Effector CD4-positive, alpha-beta T cell (primary cell): Measurements from ENCODE around the gene CALCA. TPM values are rescaled to one million over a fixed set of nuclear protein-coding genes. Genes with fewer than 3 reads are reported as not detected.
"Not testable (repeated sequence)": the region's sequence is repeated elsewhere in the genome, so short reads cannot be mapped to it uniquely, and the experiment has no call there.

ENCODE experiments used
- DNase-seq: peaks from one replicate; pipeline ENCODE4 v3.0.0-alpha.2; 2020
- total RNA-seq: gene quantifications from one replicate; lab custom pipeline; 2026; lab: John Stamatoyannopoulos, UW

The CALCA gene, protein sequence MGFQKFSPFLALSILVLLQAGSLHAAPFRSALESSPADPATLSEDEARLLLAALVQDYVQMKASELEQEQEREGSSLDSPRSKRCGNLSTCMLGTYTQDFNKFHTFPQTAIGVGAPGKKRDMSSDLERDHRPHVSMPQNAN
- not detected for total RNA-seq

DNA sequence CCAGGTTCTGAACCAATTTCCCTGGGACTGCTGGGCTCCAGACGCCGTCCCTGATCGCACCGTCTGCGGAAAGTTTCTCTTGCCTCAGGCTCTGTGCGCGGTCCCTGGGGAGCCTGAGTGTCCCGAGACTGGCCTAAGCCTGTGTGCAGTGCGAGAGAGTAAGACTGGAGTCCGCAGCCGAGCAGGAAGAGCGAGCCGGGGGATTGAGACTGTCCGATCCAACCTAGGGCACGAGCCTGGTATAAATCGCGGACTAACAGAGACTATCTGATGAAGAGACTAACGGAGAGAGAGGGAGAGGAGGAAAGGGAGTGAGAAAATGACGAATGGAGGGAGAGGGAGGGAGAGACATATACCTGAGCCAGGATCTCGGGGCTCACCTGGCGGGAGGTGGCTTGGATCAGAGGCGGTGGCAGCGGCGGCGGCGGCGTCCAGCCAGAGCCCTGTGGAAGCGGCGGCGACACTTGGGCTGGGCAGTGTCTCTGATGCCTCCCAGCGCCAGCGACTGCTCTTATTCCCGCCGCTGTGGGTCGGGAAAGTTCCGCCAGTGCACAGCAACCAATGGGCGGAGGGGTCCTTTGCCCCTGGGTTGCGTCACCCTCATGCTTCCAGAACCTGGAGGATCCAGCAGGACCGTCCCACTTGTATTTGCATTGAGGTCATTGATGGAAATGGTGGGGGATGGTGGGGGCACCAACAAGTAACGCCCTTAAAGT is at the start of gene CALCA:
TSS of gene CALCA (minus strand) at position 487 of the 716 bp plus-strand sequence. CDS start 1,159 bp downstream, outside the sequence.
- DNase-seq = no peak

DNA sequence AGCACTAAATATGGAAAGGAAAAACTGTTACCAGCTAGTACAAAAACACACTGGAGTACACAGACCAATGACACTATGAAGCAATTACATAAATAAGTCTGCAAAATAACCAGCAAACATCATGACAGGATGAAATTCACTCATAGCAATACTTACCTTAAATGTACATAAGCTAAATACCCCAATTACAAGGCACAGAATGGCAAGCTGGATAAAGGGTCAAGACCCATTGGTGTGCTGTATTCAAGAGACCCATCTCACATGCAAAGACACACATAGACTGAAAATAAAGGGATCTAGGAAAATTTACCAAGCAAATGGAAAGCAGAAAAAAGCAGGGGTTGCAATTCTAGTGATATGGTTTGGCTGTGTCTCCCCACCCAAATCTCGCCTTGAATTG is 44.0 kb upstream of the CALCA start:
- no peak for DNase-seq

DNA sequence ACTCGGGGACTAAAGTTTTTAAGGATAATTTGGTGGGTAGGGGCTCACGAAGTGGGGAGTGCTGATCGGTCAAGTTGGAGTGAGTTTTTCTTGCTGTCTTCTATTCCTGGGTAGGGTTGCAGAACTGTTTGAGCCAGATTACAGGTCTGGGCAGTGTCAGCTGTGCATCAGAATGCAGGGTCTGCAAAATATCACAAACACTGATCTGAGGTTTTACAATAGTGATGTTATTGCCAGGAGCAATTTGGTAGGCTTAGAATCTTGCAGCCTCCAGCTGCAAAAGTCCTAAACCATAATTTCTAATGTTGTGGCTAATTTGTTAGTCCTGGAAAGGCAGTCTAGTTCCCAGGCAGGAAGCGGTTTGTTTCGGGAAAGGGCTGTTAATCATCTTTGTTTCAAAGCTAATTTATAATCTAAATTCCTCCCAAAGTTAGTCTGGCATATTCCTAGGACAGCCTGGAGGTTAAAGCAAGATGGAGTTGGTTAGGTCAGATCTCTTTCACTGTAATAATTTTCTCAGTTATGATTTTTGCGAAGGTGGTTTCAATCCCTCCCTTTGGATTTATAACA is 39.7 kb upstream of the CALCA start:
- no peak for DNase-seq

DNA sequence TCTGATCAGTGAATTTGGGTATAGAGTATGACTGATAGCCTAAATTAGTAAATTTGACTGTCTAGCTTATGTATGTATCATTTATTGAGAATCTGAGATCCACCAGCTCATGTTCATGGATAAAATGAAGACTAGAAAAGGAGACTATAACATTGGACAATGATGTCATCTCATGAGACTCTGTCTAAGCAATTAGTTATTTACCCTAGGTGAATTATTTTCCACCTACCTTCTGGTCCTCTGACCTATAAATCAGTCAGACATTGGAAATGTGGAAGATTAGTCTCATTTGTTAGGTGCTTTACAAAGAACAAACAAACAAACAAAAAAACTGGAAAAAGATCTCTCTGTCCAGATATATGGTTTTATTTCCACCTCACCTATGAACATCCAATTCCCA is 38.7 kb upstream of the CALCA start:
- no peak for DNase-seq

DNA sequence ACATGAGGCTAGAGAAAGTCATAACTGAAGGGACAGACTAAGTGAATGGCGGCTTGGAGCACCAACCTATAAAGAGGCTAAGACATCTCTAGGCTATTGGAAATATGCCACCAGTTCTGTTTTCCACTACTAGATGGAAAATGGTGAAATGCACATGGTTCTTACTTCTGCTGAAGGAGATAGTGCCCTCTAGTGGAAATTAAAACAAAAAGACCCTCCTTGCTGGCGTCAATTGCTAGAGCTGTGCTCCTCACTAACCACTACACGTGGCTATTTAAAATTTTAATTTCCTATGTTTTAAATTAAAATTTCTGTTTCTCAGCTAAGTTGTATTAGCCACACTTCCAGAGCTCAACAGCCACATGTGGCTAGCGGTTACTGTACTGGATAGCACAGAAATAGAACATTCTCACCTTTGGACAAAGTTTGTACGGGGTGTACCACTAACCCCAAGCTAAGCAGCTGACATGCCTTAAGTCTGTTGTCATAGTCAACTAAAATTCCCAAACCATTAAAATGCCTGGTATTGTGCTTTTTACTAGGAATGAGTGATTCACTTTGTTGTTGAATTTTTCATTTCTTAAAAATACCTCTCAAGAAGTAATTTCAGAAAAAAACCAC is 34.1 kb upstream of the CALCA start:
- no peak for DNase-seq

DNA sequence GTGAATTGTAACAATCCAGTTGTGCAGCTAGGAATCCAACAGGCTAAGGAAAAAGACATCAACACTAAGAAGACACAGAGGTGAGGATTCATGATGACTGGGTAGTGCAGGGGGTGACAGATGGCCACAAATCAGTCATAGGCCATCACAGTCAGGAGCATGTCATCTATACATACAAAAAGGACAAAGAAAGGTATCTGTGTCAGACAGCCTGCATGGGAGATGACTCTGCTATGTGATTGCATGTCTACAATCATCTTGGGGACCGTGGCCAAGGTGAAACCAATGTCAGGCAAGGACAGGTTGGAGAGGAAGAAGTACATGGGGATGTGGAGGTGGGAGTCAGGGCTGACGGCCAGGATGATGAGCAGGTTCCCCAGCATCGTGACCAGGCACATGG is 16.0 kb upstream of the CALCA start:
- DNase-seq = not testable (repeated sequence)

DNA sequence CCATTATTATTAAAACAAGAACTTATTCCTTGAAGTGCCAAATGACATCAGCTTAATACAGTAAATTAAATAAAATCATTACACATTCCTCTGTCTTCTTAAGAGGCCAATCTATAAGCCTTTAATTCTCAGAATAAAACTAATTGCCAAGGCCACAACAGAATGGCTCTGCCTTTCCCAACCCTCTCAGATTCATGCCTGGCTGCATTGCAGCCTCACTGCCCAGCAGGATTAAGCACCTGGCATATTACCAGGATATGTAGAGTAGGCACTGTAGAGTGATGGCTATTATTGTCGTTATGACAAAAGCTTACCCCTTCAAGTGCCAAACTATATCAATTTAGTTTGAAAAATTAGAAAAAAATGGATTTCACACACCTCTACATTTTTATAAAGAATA is 9.4 kb upstream of the CALCA start:
- DNase-seq = no peak

DNA sequence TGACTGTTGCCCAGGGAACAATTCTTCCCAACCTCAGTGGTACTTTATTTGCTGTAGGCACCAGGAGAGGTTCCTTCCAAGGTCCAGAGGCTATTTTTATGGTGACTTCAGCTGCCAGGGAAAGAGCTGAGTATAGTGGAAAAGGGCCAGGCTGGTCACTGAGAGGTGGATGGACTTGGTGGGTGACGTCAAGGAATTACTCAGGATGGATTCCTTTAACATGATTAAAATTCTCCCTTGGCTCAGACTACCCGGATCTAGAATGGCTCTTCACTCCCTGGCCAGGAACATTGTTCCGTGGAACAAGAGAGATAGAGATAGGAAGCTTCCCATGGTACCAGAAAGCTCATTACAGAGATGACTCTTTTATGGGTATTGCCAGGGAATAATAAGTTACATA is 8.7 kb upstream of the CALCA start:
- no peak for DNase-seq

DNA sequence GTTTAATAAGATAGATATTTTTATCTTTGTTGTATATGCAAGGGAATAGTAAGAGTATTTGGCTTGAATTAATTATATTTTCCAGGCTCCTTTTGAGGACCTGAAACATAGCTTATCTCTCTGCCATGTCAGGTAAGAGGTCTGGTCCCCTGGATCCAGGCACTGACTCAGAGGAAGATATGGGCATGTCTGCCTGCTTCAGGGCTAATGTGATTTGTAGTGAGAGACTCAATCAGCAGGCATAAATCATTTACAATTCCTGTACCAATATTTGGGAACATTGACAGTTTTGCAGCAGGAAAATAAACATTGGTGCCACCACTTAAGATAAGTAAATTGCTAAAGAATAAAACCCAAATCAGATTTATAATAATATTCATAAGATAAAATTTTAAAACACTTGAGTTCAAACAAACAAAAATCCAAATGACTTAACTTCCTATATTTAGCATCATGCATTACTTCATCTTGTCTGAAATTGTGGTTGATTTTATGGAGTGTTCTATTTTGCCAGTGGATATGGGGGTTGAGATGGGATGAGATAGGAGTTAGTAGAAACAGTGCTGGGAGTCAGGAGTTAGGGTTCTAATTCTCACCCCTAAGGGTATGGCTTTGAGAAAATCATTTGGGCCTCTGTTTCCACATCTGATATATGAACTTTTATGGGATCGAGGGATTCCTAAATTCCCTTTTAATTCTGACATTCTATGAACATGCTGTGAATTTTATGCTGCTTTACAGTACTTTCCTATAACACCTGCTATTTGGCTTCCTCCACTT is 5.1 kb upstream of the CALCA start:
- DNase-seq = no peak

DNA sequence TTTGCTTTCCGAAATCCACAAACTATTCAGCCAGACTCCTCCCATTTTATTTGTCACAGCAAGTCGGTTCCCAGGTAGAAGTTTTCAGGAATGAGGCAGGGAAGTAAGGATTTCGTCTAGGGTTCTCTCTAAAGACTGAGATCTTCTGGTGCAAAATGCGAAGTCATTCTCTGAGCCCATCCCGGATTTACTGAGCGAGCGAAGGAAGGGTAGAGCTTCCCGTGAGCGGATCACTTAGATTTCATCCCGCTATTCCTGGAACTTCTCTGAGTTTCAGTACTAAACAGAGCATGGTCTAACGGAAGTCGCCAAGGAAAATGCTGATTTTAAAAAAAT is 3.1 kb upstream of the CALCA start:
- no peak for DNase-seq

DNA sequence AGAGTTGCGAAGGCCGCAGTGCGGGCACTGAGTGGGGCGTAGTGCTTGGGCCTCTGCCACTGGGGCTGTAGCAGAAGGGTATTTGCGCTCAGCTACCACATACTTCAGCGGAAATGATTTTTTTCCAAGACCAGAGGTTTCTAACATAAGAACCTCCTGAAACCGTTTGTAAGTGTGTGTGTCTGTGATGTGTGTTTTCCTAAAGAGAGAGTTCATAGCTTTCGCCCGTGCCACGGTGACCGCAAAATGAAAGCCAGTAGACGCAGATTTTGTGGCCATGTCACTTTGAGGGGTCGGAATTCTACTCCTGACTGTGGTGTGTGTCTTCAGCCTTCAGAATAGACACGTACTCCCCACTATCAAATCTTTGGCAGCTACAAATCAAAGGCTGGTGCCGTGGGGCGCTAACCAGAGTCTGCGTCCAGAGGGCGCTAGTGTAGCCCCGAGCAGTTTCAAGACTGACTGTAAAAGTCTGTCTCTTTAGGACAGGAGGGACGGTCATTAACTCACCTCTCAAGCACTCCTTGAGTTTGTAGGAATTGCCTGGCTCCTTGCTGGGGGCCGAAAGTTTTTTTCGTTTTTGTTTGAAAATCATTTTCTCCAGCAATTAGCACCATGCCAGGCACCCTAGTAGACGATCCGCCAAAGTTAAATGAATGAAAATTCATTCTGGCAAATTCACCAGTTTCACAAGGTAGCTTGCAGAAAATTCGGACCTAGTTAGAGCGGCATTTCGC is 2.5 kb upstream of the CALCA start:
- peak; percentile 12 for DNase-seq

DNA sequence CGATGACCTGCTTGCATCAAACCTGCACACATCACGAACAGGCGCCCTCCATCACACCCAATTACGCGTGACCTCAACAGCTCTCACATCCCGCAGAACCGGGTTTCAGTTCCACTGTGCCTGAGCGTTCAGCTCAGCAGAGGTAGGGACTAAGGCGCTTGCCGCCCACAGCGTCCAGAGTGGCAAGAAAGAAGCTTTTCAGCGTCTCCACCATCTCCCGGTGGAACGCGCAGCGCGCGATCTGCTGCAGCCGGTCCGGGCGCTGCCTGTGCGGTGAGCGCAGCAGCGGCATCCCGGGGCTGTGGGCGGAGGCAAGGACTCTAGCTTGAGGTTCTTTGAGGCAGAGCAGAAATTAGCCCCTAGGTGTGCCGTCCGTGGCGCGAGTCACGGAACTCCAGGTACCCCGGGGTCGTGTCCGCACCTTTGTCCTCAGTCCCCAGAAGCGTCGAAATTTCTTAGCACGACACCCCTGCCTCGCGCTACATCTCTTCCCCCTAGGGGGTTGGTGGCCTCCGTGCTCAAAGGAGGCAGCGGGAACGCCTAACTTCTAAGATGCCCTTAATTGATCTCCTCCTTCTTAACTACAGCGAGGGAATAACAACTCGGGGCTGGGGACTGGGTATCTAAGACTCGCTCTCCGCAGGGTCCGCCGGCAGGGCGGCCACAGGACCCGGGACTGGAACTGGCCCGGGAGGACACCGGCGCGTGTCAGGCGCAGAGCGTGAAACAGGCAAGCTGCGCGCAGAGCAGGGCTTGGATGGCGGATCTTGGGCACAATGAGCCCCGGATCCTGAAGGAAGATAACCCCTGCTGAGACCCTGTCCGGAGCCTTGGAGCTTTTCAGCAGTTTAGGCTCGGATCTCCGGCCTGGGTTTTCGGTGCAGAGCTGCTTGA is 1.7 kb upstream of the CALCA start:
- DNase-seq = no peak

DNA sequence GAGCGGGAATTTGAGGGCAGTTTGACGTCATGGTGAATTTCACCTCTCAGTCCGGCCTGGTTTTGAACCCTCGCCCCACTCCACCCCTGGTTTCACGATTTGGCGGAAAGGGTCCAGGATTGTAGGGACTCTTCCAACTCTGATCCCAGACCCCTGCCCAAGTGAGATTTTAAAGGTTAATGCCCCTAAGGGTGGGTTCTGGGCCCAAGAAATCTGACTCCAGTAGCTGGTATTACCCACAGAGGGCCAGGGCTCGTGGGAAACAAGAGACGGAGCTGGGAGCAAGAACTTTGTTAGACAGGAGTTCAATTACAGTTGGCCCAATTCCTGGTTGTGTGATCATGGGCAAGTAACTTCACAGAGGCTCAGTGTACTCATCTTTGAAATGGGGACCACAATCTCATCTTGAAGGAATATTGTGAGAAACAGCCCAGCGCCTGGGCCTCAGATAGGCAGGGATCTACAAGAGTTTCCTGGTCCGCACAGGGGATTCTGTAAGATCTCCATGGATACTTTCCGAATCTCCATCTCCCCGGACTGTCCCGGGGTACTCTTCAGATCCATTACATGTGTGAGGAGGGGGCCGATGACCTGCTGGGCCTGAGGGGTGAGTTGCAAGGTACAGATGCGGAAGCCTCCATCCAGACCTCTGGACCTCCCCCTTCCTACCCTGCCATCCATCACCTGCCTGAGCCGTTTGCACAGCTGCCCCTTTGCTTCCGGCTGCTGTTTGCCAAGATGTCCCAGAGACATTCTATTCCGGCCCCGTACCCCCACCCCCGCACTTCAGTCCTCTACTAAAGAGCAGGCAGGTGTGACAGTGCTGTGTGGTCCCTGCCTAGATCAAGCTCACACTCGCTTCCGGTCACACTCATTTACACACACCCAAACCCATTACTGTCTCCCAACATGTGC is 687 bp upstream of the CALCA start:
- no peak for DNase-seq

DNA sequence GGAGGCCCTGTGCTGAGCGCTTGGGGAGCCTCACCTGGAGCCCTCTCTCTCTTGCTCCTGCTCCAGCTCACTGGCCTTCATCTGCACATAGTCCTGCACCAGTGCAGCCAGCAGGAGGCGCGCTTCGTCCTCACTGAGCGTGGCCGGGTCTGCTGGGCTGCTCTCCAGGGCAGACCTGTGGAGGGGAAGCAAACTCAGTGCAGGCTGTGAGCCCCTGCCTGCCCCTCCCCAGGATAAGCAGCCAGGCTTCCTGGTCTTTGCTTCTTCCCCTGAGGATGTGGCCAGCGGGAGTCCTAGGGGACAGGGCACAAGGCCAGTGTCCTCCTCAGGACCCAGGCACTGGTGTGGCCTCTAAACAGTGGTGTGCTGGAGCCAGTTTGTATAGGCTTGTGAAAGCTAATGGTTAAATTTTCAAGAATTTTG is 2.2 kb downstream of the CALCA start:
- peak; percentile 24 for DNase-seq

DNA sequence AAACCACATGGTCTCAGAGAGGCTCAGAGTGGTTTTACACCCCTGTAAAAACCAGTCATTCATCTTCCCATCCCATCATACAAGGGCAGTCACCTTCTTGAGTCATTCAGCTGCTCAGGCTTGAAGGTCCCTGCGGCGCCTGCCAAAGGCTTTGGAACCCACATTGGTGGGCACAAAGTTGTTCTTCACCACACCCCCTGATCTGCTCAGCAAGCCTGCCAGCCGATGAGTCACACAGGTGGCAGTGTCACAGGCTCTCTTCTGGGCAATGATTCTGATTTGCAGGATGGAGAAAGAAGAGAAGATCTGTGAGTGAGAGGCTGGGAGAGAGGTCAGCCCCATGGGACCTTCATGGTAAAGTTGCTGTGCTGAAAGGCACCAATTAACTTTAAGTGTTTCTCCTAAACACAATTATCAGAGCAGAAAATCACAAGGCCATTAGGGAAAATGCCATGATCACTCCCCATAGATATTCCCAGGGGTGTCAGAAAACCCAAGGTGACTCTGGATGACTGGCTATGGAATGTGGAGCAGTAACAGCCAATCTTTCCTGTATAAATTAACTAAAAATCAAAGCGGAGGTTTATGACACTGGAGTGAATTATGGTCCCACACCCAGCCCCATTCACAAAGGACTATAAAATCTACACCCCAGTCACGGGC is 4.4 kb downstream of the CALCA start:
- no peak for DNase-seq

DNA sequence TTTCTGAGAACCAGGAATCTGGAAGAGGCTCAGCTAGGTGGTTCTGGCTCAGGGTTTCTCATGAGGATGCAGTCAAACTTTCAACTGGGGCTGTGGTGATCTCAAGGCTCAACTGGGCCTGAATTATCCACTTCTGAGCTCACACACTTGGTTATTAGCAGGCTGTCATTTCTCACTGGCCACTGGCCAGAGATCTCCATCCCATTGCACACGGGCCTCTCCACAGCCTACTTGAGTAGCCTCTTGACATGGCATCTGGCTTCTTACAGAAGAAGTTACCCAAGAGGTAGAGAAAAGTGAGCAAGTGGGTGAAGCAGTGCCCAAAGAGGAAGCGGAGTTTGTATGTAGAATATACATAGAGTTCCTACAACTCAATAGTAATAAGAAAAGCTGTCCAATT is 16.0 kb downstream of the CALCA start:
- DNase-seq = no peak

DNA sequence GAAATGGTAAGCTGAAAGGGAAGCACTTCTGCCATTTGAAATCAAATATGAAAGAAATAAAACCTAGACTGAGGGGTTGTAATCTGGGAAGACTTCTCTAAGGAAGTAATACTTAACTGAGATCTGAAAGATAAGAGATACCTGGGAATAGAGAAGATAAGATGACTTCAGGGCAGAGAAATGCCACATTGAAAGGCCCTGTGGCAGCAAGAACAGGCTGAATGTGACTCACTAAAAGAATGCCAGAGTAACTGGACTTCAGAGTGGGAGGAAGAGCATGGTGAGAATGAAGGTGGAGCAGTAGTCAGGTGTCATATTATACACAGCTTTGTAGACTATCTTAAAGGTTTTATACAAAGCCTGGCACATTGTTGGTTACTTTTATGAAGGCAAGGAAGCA is 17.6 kb downstream of the CALCA start:
- no peak for DNase-seq

DNA sequence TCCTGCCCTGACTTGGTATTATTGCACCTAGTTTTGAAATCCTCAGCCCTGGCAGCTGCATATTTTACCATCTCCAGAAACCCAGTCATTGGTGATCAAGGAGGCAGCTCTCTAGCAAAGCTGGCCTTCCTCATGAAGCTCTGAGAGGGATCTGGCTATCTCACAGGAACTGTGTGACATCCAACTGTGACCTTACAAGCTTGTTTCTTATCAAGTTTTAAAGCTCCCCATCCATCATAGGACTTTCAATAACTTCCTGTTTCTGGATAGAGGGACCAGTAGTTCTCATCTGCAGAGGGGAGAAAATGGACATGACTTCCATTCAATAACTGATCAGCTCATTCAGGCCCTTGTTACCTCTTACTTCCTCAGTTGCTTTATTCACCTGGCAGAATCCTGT is 18.2 kb downstream of the CALCA start:
- no peak for DNase-seq

DNA sequence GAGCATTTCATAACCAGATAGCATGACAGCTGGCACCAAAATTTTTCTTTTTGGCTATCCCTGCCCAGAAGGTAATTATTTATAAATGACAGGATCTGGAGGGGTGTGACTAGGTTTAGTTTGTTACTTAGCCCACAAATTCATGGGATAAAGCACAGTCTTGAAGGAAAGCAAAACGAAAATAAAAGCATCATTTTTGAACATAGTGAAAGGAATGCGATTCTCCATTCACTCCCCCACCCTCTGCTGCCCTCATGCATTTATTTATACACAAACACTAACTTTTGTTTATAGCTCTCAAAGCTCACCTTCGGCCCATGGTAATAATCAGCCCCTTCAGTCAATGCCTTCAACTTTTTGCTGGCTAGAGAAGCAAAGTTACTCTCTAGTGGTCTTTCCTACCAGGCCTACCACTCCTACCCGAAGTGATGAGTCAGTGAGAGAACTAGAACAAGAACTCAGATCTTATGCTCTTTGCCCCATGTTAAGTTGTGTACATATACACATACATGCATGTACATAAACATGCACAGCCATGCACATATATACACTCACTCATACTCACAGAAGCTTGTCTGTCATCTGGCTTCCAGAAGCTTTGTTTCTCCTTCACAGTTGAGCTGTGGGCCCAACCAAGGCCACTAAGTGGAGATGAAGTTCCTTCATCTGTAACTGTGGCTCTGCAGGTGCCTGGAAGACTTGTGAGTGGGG is 22.6 kb downstream of the CALCA start:
- no peak for DNase-seq
